Spleen (tissue), 7 donors: Measurements from ENCODE around the gene TMEM63B.

Experiments
- POLR2A ChIP-seq, 3 donors: fragments of 450-650 bp; IDR thresholded peaks; one replicate each; pipeline ENCODE4 v1.5.1; 2017; ENCODE audit warnings: antibody characterized with exemption in 3 of 3, mild to moderate bottlenecking in 1 of 3
- POLR2AphosphoS5 ChIP-seq, 3 donors: sonication (generic); formaldehyde crosslinking; IDR thresholded peaks; one replicate each; pipeline ENCODE4 v1.5.1; 2017; ENCODE audit warnings: antibody characterized with exemption in 3 of 3
- TF ChIP-seq, protein P1 (sequence below), 11 experiments: fragments of 200-600 bp in 7 of 11; fragments of 450-650 bp in 4 of 11; sonication (generic) in 4 of 11; IDR thresholded peaks in 8 of 11; conservative IDR thresholded peaks in 3 of 11; 1 replicate in 7 of 11; 2 replicates in 4 of 11; pipeline versions ENCODE4 v1.4.0 to v1.8.0; 2016 to 2021; ENCODE audit warnings: antibody characterized with exemption in 11 of 11, inconsistent platforms in 4 of 11, mild to moderate bottlenecking in 1 of 11
- donor health status: DM: no; HTN: no; CAD: no; lungs with moderate emphysema.
- donor health status: DM: no; HTN: no; CAD: no.
- donor health status: DM: no; HTN: no; CAD: no.

DNA sequence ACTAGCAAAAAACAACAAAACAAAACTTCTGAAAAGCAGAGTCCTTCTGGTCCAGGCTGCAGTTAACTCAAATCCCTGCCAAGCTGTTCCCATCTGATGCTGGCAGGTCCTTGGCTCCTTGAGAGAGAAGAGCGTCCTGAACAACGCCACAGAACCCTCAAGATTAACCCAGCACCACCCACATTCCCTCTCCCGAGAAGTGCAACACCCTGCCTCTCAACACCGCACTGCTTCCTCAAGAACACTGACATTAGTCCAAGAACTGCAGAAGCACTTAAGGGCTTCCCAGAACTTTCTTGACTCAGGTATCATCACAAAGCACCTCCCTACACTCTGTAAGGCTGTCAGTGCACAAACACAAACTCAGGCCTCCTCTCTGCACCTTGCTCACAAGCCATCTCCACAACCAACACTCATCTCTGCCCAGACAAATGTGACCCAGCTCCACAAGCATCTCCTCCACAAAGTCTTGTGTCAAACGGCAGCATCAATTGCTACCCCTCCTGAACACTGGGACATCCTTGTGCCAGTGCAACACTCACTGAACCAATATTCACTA lies 7.6 kb upstream of the TMEM63B start:
- TF ChIP-seq, protein P1, sequence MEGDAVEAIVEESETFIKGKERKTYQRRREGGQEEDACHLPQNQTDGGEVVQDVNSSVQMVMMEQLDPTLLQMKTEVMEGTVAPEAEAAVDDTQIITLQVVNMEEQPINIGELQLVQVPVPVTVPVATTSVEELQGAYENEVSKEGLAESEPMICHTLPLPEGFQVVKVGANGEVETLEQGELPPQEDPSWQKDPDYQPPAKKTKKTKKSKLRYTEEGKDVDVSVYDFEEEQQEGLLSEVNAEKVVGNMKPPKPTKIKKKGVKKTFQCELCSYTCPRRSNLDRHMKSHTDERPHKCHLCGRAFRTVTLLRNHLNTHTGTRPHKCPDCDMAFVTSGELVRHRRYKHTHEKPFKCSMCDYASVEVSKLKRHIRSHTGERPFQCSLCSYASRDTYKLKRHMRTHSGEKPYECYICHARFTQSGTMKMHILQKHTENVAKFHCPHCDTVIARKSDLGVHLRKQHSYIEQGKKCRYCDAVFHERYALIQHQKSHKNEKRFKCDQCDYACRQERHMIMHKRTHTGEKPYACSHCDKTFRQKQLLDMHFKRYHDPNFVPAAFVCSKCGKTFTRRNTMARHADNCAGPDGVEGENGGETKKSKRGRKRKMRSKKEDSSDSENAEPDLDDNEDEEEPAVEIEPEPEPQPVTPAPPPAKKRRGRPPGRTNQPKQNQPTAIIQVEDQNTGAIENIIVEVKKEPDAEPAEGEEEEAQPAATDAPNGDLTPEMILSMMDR (IDR thresholded peaks at IDR 0.05 in 8 of 11, conservative IDR thresholded peaks at IDR 0.05 in 3 of 11), result no peak
- no peak for TF ChIP-seq POLR2AphosphoS5 (IDR thresholded peaks at IDR 0.05)
- no peak for TF ChIP-seq POLR2A (IDR thresholded peaks at IDR 0.05)
